Stimulated activated CD8-positive, alpha-beta memory T cell treated with anti-CD3 and anti-CD28 coated beads, Interleukin-7, amount 100 ng/mL, for 4 hours (primary cell): Measurements from ENCODE around the gene SP1.
A peak's percentile ranks its signal among the peaks of the same experiment; 100 is the strongest.
"Not testable (repeated sequence)": the region's sequence is repeated elsewhere in the genome, so short reads cannot be mapped to it uniquely, and the experiment has no call there.

ENCODE experiments used
- DNase-seq, 2 donors: peaks; one replicate each; pipeline ENCODE4 v3.0.0-alpha.2; 2020; ENCODE audit warnings: low read depth in 2 of 2

SP1 gene

GRCh38 chr12:53380104-53380793, at the start of gene SP1:
TSS of gene SP1 (plus strand) at chr12:53380176. CDS start at chr12:53380292, 116 bp downstream.
- peak; percentile 79 to 83 for DNase-seq

GRCh38 chr12:53330671-53331070, 49.3 kb upstream of the SP1 start:
- DNase-seq: no peak

- DNase-seq: not testable (repeated sequence)
Observed at GRCh38 chr12:53332339-53332738, 47.6 kb upstream of the SP1 start.

GRCh38 chr12:53332744-53333143, 47.2 kb upstream of the SP1 start:
- no peak for DNase-seq

- DNase-seq: no peak
Observed at GRCh38 chr12:53333289-53333688, 46.7 kb upstream of the SP1 start.

- no peak for DNase-seq
Observed at GRCh38 chr12:53333845-53334244, 46.1 kb upstream of the SP1 start.

GRCh38 chr12:53334822-53335221, 45.2 kb upstream of the SP1 start:
- DNase-seq: no peak

GRCh38 chr12:53336181-53336681, 43.7 kb upstream of the SP1 start, which contains the start of gene SP7:
TSS of gene SP7 (minus strand) at chr12:53336354. CDS start at chr12:53335646, 708 bp downstream.
- DNase-seq: no peak

GRCh38 chr12:53338017-53338416, 42.0 kb upstream of the SP1 start:
- no peak for DNase-seq

GRCh38 chr12:53338916-53339315, 41.1 kb upstream of the SP1 start:
- no peak for DNase-seq

GRCh38 chr12:53340398-53340797, 39.6 kb upstream of the SP1 start:
- no peak for DNase-seq

- no peak for DNase-seq
Observed at GRCh38 chr12:53343449-53343848, 36.5 kb upstream of the SP1 start.

GRCh38 chr12:53343969-53344368, 36.0 kb upstream of the SP1 start:
- DNase-seq: no peak

- no peak for DNase-seq
Observed at GRCh38 chr12:53344487-53344823, 35.5 kb upstream of the SP1 start.

GRCh38 chr12:53344824-53345485, 35.0 kb upstream of the SP1 start:
- DNase-seq: peak; percentile 51 to 55

- DNase-seq: no peak
Observed at GRCh38 chr12:53345486-53346188, 34.3 kb upstream of the SP1 start.

- DNase-seq: no peak
Observed at GRCh38 chr12:53346491-53346890, 33.5 kb upstream of the SP1 start.

GRCh38 chr12:53347905-53348304, 32.1 kb upstream of the SP1 start:
- DNase-seq: no peak

GRCh38 chr12:53352331-53353256, 27.4 kb upstream of the SP1 start:
- DNase-seq: peak; percentile 64 to 74

- no peak for DNase-seq
Observed at GRCh38 chr12:53353257-53353655, 26.7 kb upstream of the SP1 start.

- no peak for DNase-seq
Observed at GRCh38 chr12:53355121-53355520, 24.9 kb upstream of the SP1 start.
